Neural progenitor cell (in vitro differentiated cells): ENCODE results near the gene PRICKLE1.

ENCODE experiments used
- CTCF ChIP-seq: fragments of 200-600 bp; sonication (generic); IDR thresholded peaks from 2 replicates; pipeline ENCODE4 v1.5.1; 2017; ENCODE audit warnings: antibody characterized with exemption, mild to moderate bottlenecking
- EZH2 ChIP-seq: fragments of 200-600 bp; sonication (generic); IDR thresholded peaks from 2 replicates; pipeline ENCODE4 v1.6.1; 2017; ENCODE audit warnings: antibody characterized with exemption, mild to moderate bottlenecking, moderate library complexity
- EZH2phosphoT487 ChIP-seq: fragments of 200-600 bp; sonication (generic); IDR thresholded peaks from 2 replicates; pipeline ENCODE4 v1.6.1; 2017; ENCODE audit warnings: antibody characterized with exemption

- TF ChIP-seq CTCF (no peak), EZH2phosphoT487 (no peak), EZH2 (no peak)
Observed at GRCh38 chr12:42507565-42507964, 82.0 kb downstream of the PRICKLE1 start.
